Kidney (tissue), 14 donors: ENCODE measurements around the gene SDK1. TPM values are rescaled to one million over a fixed set of nuclear protein-coding genes. Genes with fewer than 3 reads are reported as not detected.
A peak's percentile ranks its signal among the peaks of the same experiment; 100 is the strongest.
"Not testable (repeated sequence)": the region's sequence is repeated elsewhere in the genome, so short reads cannot be mapped to it uniquely, and the experiment has no call there.

ENCODE experiments used
- DNase-seq, 5 donors: peaks; one replicate each; pipeline ENCODE4 v3.0.0-alpha.2; 2013 to 2020
- FAIRE-seq: peaks from 2 replicates; lab custom pipeline; 2012; peaks lifted over from hg19 to GRCh38; lab: Jason Lieb, UNC
- H3K27ac ChIP-seq, 2 donors: one replicate each; pipeline ENCODE4 v1.7.0; 2013; ENCODE audit warnings: low read depth in 2 of 2, low read length in 2 of 2, inconsistent platforms in 1 of 2
- H3K27me3 ChIP-seq: one replicate; pipeline ENCODE4 v1.7.1; 2013; ENCODE audit warnings: low read length, inconsistent platforms; ENCODE audit not compliant: control insufficient read depth, insufficient read depth
- H3K36me3 ChIP-seq, 3 donors: one replicate each; pipeline versions ENCODE4 v1.7.0 to v1.7.1; 2013; ENCODE audit warnings: low read length in 3 of 3, control low read depth in 1 of 3, inconsistent platforms in 1 of 3; ENCODE audit not compliant: insufficient read depth in 3 of 3, control insufficient read depth in 2 of 3
- H3K4me1 ChIP-seq, 3 donors: one replicate each; pipeline versions ENCODE4 v1.7.0 to v1.7.1; 2013; ENCODE audit warnings: low read length in 3 of 3, inconsistent platforms in 1 of 3, low read depth in 1 of 3; ENCODE audit not compliant: control insufficient read depth in 2 of 3, insufficient read depth in 2 of 3
- H3K4me3 ChIP-seq, 3 donors: one replicate each; pipeline versions ENCODE4 v1.7.0 to v1.8.1; 2013; ENCODE audit warnings: low read length in 3 of 3, control low read depth in 1 of 3, inconsistent platforms in 1 of 3
- H3K9ac ChIP-seq, 3 donors: one replicate each; pipeline versions ENCODE4 v1.7.0 to v1.7.1; 2013; ENCODE audit warnings: low read length in 3 of 3, control low read depth in 1 of 3, inconsistent platforms in 1 of 3
- H3K9me3 ChIP-seq, 3 donors: one replicate each; pipeline versions ENCODE4 v1.7.0 to v1.7.1; 2013; ENCODE audit warnings: low read length in 3 of 3, control low read depth in 1 of 3, inconsistent platforms in 1 of 3; ENCODE audit not compliant: control insufficient read depth in 2 of 3, insufficient read depth in 1 of 3
- CTCF ChIP-seq: IDR thresholded peaks from 3 replicates; pipeline ENCODE4 v1.5.1; 2012; ENCODE audit warnings: mild to moderate bottlenecking, moderate library complexity, borderline replicate concordance; ENCODE audit not compliant: insufficient read depth; ENCODE audit errors: extremely low read depth
- intact Hi-C: fragments of 100-400 bp; cut with DNase I; formaldehyde crosslinking; loops from one replicate; pipeline ENCODE4 v1.11.1; 2022
- polyA plus RNA-seq: library from polyadenylated mRNA; stranded (reverse); fragments of 350-450 nt; fragmentation: Illumina TruSeq; extraction: RNeasy Lipid Tissue Mini Kit (QIAGEN cat#74804); gene quantifications from one replicate; pipeline ENCODE4 v1.2.3, GENCODE V29; 2014; ENCODE audit warnings: low read depth, low replicate concordance; ENCODE audit not compliant: insufficient read depth
- total RNA-seq: library from RNA; stranded (reverse); fragmentation: NEBNext Ultra II Directional; extraction: Animal tissue kit (Norgen Biotek cat#: 25700); gene quantifications from one replicate; pipeline ENCODE4 v1.2.1, GENCODE V29; 2021
- donor health status: control.
- donor health status: control.
- donor health status: control.
- donor health status: control.
- donor health status: control.
- donor health status: DM: yes; HTN: yes; CAD: no.
- donor health status: Normal renal cell carcinoma (clear cell type).

The SDK1 gene
- total and polyA plus RNA-seq, 2 donors from 2014 or later, result 2.0 to 38.3 TPM

- no peak for FAIRE-seq
- Histone ChIP-seq H3K4me3 (no peak overlapping the region), H3K27ac (no peak overlapping the region), H3K9ac (no peak overlapping the region), H3K36me3 (no peaks in the 10 kb centered on the region), H3K27me3 (no peaks in the 10 kb centered on the region), H3K4me1 (no peaks in the 10 kb centered on the region), H3K9me3 (no peaks in the 10 kb centered on the region)
- DNase-seq, result no peak
- intact Hi-C loops, result no loop called here
- TF ChIP-seq CTCF, result no peak
Observed at GRCh38 chr7:4234498-4234855, 933.4 kb downstream of the SDK1 start.

DNA sequence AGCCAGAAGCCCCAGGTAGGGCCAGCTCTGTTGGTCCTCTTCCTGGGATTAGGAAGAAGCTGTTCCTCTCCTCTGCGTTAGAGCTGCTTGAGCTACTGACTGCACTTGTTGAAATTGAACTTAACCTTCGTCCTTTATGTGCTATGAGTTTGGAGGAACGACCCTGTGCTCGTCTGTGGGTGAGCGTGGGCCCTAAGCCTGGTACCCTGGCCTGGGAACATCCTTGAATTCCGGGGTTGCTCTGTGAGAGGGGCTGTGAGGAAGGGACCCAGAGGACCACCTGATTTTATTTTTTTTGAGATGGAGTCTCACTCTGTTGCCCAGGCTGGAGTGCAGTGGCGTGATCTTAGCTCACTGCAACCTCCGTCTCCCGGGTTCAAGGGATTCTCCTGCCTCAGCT lies 933.8 kb downstream of the SDK1 start:
- DNase-seq (no peak), FAIRE-seq (no peak)
- Histone ChIP-seq H3K27ac (no peak overlapping the region), H3K9ac (no peak overlapping the region), H3K4me3 (no peak overlapping the region), H3K4me1 (no peaks in the 10 kb centered on the region), H3K36me3 (no peaks in the 10 kb centered on the region), H3K9me3 (no peaks in the 10 kb centered on the region), H3K27me3 (no peaks in the 10 kb centered on the region)
- intact Hi-C loops, result no loop called here
- TF ChIP-seq CTCF, result no peak

DNA sequence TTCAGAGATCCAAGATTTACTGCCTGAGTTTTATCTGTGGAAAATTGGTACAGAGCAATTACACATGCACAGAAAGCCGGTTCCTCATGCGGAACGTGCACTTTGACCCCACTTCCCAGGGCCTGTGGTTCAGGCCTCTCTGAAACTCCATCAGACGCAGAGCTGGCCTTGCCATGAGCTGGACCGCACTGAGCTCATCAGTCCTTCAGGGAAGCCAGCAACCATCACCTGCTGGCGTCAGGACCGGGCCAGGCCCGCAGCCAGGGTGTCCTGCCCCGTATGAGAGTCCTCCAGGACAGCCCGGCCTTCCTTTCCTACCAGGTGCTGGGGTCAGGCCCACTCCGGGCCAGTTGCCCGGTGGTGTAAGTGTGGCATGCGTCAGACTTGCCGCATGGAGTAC lies 934.5 kb downstream of the SDK1 start:
- no peaks in the 10 kb centered on the region for H3K9me3 ChIP-seq
- TF ChIP-seq CTCF, result no peak
- H3K27me3 ChIP-seq, result no peaks in the 10 kb centered on the region
- no peak for FAIRE-seq
- no peak overlapping the region for H3K27ac ChIP-seq
- H3K4me3 ChIP-seq, result no peak overlapping the region
- H3K36me3 ChIP-seq, result no peaks in the 10 kb centered on the region
- H3K4me1 ChIP-seq, result no peaks in the 10 kb centered on the region
- peak in 3 of 5 donors; percentile 49 to 56 (median 51) for DNase-seq
- no peak overlapping the region for H3K9ac ChIP-seq
- intact Hi-C loops, result no loop called here

DNA sequence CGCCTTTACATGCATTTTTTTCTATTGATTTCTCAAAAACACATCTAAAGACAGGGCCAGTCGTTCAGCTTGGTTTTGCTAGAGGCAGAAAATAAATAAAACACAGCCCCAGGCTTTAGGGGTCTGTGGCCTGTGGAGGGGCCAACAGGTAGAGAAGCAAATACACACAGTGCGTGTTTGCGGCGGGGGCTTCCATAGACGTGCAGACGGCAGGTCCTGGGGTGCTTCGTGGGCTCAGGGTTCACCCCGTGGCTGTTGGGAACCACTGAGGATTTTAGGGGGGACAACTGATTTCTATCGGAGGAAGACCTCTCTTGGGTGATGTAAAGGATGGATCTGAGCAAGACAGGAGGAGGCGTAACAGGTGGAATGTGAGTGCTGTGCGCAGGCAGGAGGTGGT lies 935.3 kb downstream of the SDK1 start:
- intact Hi-C loops, result no loop called here
- no peak overlapping the region for H3K9ac ChIP-seq

DNA sequence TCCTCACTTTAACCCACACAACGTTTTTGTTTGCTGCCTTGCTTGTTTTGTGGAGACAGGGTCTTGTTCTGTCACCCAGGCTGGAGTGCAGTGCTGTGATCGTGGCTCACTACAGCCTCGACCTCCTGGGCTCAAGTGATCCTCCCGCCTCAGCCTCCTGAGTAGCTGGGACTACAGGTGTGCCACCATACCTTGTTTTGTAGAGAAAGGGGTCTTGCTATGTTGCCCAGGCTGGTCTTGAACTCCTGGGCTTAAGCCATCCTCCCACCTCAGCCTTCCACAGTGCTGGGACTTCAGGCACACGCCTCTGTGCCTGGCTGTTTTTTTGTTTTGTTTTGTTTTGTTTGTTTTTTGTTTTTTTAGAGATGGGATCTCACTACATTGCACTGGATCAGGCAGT lies 935.8 kb downstream of the SDK1 start:
- H3K27ac ChIP-seq, H3K4me1 ChIP-seq, FAIRE-seq, intact Hi-C loops, H3K4me3 ChIP-seq, DNase-seq, H3K27me3 ChIP-seq, H3K9ac ChIP-seq, H3K36me3 ChIP-seq, H3K9me3 ChIP-seq: not testable (repeated sequence)

More for the DNA sequence above, 935.3 kb downstream of the SDK1 start:
- Histone ChIP-seq H3K9me3 (no peaks in the 10 kb centered on the region), H3K4me3 (no peak overlapping the region), H3K4me1 (no peaks in the 10 kb centered on the region), H3K27ac (no peak overlapping the region), H3K36me3 (no peaks in the 10 kb centered on the region), H3K27me3 (no peaks in the 10 kb centered on the region)
- TF ChIP-seq CTCF, result no peak
- FAIRE-seq (no peak), DNase-seq (no peak)
